WTC11 (cell line): ENCODE data around the gene BACH2. TPM values are rescaled to one million over a fixed set of nuclear protein-coding genes. Genes with fewer than 3 reads are reported as not detected.
A peak's percentile ranks its signal among the peaks of the same experiment; 100 is the strongest.

Experiments used
- ETV6 ChIP-seq: sonication (generic); formaldehyde crosslinking; IDR thresholded peaks from 2 replicates; pipeline ENCODE4 v1.8.1; 2022; ENCODE audit warnings: mild to moderate bottlenecking, missing genetic modification reagents
- HMGA2 ChIP-seq: fragments of 250-450 bp; sonication (Bioruptor Pico); IDR thresholded peaks from 2 replicates; pipeline ENCODE4 v1.4.0; 2021; ENCODE audit warnings: mild to moderate bottlenecking, moderate library complexity
- MXD4 ChIP-seq: fragments of 250-450 bp; sonication (Bioruptor Pico); IDR thresholded peaks from 2 replicates; pipeline ENCODE4 v1.8.0; 2021; ENCODE audit warnings: mild to moderate bottlenecking, moderate library complexity, borderline replicate concordance
- NR1H2 ChIP-seq: sonication (generic); formaldehyde crosslinking; IDR thresholded peaks from 2 replicates; pipeline ENCODE4 v1.9.0; 2021; ENCODE audit warnings: mild to moderate bottlenecking, moderate library complexity, missing genetic modification reagents
- NR2C2 ChIP-seq: sonication (generic); formaldehyde crosslinking; IDR thresholded peaks from 2 replicates; pipeline ENCODE4 v1.8.0; 2022; ENCODE audit warnings: mild to moderate bottlenecking, missing genetic modification reagents
- SMAD4 ChIP-seq: sonication (generic); formaldehyde crosslinking; IDR thresholded peaks from 2 replicates; pipeline ENCODE4 v1.8.0; 2022; ENCODE audit warnings: mild to moderate bottlenecking, missing genetic modification reagents
- TEAD4 ChIP-seq: sonication (generic); formaldehyde crosslinking; IDR thresholded peaks from 2 replicates; pipeline ENCODE4 v1.8.0; 2022; ENCODE audit warnings: mild to moderate bottlenecking, missing genetic modification reagents
- TP53 ChIP-seq: sonication (generic); formaldehyde crosslinking; IDR thresholded peaks from 2 replicates; pipeline ENCODE4 v1.8.1; 2023; ENCODE audit warnings: mild to moderate bottlenecking, missing genetic modification reagents
- ZBTB21 ChIP-seq: sonication (generic); formaldehyde crosslinking; IDR thresholded peaks from 2 replicates; pipeline ENCODE4 v1.8.1; 2023; ENCODE audit warnings: mild to moderate bottlenecking, missing genetic modification reagents, borderline replicate concordance
- ZNF121 ChIP-seq: sonication (generic); formaldehyde crosslinking; IDR thresholded peaks from 2 replicates; pipeline ENCODE4 v1.8.0; 2023; ENCODE audit warnings: missing genetic modification reagents
- ZNF138 ChIP-seq: sonication (generic); formaldehyde crosslinking; conservative IDR thresholded peaks from 2 replicates; pipeline ENCODE4 v1.8.1; 2022; ENCODE audit warnings: mild to moderate bottlenecking, moderate library complexity, missing genetic modification reagents
- ZNF317 ChIP-seq: sonication (generic); formaldehyde crosslinking; IDR thresholded peaks from 2 replicates; pipeline ENCODE4 v1.8.1; 2023; ENCODE audit warnings: low read depth, mild to moderate bottlenecking, moderate library complexity, missing genetic modification reagents, borderline replicate concordance
- ZNF416 ChIP-seq: fragments of 250-450 bp; sonication (Bioruptor Pico); IDR thresholded peaks from 2 replicates; pipeline ENCODE4 v1.9.0; 2021; ENCODE audit warnings: mild to moderate bottlenecking, inconsistent platforms
- total RNA-seq: library from RNA; stranded (reverse); gene quantifications from 3 replicates; pipeline ENCODE4 v1.2.3, GENCODE V29; 2021
- TF ChIP-seq, protein P1 (sequence below): sonication (generic); formaldehyde crosslinking; IDR thresholded peaks from 2 replicates; pipeline ENCODE4 v1.8.1; 2022; ENCODE audit warnings: missing genetic modification reagents, borderline replicate concordance
- TF ChIP-seq, protein P2 (sequence below): sonication (generic); formaldehyde crosslinking; conservative IDR thresholded peaks from 2 replicates; pipeline ENCODE4 v1.8.1; 2022; ENCODE audit warnings: mild to moderate bottlenecking, missing genetic modification reagents
- TF ChIP-seq, protein P3 (sequence below): fragments of 250-450 bp; sonication (Bioruptor Pico); IDR thresholded peaks from 2 replicates; pipeline ENCODE4 v1.8.0; 2021; ENCODE audit warnings: mild to moderate bottlenecking
- TF ChIP-seq, protein P4 (sequence below): sonication (generic); formaldehyde crosslinking; IDR thresholded peaks from 2 replicates; pipeline ENCODE4 v1.8.0; 2022; ENCODE audit warnings: mild to moderate bottlenecking, missing genetic modification reagents
- TF ChIP-seq, protein P5 (sequence below): sonication (generic); formaldehyde crosslinking; IDR thresholded peaks from 2 replicates; pipeline ENCODE4 v1.8.0; 2023; ENCODE audit warnings: mild to moderate bottlenecking, missing genetic modification reagents
- TF ChIP-seq, protein P6 (sequence below): sonication (generic); formaldehyde crosslinking; IDR thresholded peaks from 2 replicates; pipeline ENCODE4 v1.8.0; 2022; ENCODE audit warnings: mild to moderate bottlenecking, missing genetic modification reagents
- TF ChIP-seq, protein P7 (sequence below): fragments of 250-450 bp; sonication (Bioruptor Pico); IDR thresholded peaks from 2 replicates; pipeline ENCODE4 v1.9.0; 2021; ENCODE audit warnings: moderate library complexity, mild to moderate bottlenecking, inconsistent platforms, borderline replicate concordance
- TF ChIP-seq, protein P8 (sequence below): fragments of 250-450 bp; sonication (Bioruptor Pico); IDR thresholded peaks from 2 replicates; pipeline ENCODE4 v1.9.0; 2021; ENCODE audit warnings: mild to moderate bottlenecking

Gene BACH2
- total RNA-seq, 1 experiment from 2014 or later: 5.9 TPM

DNA sequence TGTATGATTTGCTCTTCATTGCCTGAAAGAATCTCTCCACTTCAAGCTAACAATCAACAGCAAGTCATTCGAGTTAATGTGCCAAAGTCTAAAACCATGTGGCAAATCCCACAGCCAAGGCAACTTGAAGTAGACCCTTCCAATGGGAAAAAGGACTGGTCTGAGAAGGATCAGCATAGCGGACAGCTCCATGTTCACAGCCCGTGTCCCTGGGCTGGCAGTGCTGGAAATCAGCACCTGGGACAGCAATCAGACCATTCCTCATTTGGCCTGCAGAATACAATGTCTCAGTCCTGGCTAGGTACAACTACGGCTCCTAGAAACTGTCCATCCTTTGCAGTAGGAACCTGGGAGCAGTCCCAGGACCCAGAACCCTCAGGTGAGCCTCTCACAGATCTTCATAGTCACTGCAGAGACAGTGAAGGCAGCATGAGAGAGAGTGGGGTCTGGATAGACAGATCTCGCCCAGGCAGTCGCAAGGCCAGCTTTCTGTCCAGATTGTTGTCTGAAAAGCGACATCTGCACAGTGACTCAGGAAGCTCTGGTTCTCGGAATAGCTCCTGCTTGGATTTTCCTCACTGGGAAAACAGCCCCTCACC, 401.3 kb downstream of the BACH2 start (continued):
- no peak for TF ChIP-seq HMGA2
- TF ChIP-seq NR2C2 (CRISPR knock-in tag): 0 out of 2 replicates have a peak, but pooled peaks have one; percentile 36
- TF ChIP-seq, protein P1, sequence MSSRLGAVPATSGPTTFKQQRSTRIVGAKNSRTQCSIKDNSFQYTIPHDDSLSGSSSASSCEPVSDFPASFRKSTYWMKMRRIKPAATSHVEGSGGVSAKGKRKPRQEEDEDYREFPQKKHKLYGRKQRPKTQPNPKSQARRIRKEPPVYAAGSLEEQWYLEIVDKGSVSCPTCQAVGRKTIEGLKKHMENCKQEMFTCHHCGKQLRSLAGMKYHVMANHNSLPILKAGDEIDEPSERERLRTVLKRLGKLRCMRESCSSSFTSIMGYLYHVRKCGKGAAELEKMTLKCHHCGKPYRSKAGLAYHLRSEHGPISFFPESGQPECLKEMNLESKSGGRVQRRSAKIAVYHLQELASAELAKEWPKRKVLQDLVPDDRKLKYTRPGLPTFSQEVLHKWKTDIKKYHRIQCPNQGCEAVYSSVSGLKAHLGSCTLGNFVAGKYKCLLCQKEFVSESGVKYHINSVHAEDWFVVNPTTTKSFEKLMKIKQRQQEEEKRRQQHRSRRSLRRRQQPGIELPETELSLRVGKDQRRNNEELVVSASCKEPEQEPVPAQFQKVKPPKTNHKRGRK: no peak
- peak; percentile 93 for TF ChIP-seq TEAD4 (CRISPR knock-in tag)
- TF ChIP-seq TP53: 0 out of 2 replicates have a peak, but pooled peaks have one; percentile 69
- no peak; the same call in 1 of the 2 replicates for TF ChIP-seq ZNF121 (CRISPR knock-in tag)
- TF ChIP-seq, protein P2, sequence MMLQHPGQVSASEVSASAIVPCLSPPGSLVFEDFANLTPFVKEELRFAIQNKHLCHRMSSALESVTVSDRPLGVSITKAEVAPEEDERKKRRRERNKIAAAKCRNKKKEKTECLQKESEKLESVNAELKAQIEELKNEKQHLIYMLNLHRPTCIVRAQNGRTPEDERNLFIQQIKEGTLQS (CRISPR knock-in tag): no peak
- TF ChIP-seq ETV6 (CRISPR knock-in tag): peak; percentile 31; the same call in 1 of the 2 replicates
- TF ChIP-seq, protein P3, sequence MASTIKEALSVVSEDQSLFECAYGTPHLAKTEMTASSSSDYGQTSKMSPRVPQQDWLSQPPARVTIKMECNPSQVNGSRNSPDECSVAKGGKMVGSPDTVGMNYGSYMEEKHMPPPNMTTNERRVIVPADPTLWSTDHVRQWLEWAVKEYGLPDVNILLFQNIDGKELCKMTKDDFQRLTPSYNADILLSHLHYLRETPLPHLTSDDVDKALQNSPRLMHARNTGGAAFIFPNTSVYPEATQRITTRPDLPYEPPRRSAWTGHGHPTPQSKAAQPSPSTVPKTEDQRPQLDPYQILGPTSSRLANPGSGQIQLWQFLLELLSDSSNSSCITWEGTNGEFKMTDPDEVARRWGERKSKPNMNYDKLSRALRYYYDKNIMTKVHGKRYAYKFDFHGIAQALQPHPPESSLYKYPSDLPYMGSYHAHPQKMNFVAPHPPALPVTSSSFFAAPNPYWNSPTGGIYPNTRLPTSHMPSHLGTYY: no peak
- TF ChIP-seq SMAD4 (CRISPR knock-in tag): peak; percentile 86; the same call in 1 of the 2 replicates
- peak; percentile 70; the same call in 1 of the 2 replicates for TF ChIP-seq NR1H2
- TF ChIP-seq, protein P4, sequence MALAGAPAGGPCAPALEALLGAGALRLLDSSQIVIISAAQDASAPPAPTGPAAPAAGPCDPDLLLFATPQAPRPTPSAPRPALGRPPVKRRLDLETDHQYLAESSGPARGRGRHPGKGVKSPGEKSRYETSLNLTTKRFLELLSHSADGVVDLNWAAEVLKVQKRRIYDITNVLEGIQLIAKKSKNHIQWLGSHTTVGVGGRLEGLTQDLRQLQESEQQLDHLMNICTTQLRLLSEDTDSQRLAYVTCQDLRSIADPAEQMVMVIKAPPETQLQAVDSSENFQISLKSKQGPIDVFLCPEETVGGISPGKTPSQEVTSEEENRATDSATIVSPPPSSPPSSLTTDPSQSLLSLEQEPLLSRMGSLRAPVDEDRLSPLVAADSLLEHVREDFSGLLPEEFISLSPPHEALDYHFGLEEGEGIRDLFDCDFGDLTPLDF (CRISPR knock-in tag): peak; percentile 84; the same call in 1 of the 2 replicates
- TF ChIP-seq MXD4 (CRISPR knock-in tag): no peak
- TF ChIP-seq, protein P5, sequence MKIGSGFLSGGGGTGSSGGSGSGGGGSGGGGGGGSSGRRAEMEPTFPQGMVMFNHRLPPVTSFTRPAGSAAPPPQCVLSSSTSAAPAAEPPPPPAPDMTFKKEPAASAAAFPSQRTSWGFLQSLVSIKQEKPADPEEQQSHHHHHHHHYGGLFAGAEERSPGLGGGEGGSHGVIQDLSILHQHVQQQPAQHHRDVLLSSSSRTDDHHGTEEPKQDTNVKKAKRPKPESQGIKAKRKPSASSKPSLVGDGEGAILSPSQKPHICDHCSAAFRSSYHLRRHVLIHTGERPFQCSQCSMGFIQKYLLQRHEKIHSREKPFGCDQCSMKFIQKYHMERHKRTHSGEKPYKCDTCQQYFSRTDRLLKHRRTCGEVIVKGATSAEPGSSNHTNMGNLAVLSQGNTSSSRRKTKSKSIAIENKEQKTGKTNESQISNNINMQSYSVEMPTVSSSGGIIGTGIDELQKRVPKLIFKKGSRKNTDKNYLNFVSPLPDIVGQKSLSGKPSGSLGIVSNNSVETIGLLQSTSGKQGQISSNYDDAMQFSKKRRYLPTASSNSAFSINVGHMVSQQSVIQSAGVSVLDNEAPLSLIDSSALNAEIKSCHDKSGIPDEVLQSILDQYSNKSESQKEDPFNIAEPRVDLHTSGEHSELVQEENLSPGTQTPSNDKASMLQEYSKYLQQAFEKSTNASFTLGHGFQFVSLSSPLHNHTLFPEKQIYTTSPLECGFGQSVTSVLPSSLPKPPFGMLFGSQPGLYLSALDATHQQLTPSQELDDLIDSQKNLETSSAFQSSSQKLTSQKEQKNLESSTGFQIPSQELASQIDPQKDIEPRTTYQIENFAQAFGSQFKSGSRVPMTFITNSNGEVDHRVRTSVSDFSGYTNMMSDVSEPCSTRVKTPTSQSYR (CRISPR knock-in tag): peak; percentile 89
- TF ChIP-seq ZNF317 (CRISPR knock-in tag): 0 out of 2 replicates have a peak, but pooled peaks have one; percentile 18
- TF ChIP-seq ZNF138 (CRISPR knock-in tag): no peak
- TF ChIP-seq, protein P6, sequence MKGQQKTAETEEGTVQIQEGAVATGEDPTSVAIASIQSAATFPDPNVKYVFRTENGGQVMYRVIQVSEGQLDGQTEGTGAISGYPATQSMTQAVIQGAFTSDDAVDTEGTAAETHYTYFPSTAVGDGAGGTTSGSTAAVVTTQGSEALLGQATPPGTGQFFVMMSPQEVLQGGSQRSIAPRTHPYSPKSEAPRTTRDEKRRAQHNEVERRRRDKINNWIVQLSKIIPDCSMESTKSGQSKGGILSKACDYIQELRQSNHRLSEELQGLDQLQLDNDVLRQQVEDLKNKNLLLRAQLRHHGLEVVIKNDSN: peak; percentile 77; the same call in 1 of the 2 replicates
- TF ChIP-seq, protein P7, sequence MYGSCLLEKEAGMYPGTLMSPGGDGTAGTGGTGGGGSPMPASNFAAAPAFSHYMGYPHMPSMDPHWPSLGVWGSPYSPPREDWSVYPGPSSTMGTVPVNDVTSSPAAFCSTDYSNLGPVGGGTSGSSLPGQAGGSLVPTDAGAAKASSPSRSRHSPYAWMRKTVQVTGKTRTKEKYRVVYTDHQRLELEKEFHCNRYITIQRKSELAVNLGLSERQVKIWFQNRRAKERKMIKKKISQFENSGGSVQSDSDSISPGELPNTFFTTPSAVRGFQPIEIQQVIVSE (CRISPR knock-in tag): no peak
- no peak for TF ChIP-seq ZNF416 (CRISPR knock-in tag)
- peak; percentile 45; the same call in 1 of the 2 replicates for TF ChIP-seq ZBTB21 (CRISPR knock-in tag)
- TF ChIP-seq, protein P8, sequence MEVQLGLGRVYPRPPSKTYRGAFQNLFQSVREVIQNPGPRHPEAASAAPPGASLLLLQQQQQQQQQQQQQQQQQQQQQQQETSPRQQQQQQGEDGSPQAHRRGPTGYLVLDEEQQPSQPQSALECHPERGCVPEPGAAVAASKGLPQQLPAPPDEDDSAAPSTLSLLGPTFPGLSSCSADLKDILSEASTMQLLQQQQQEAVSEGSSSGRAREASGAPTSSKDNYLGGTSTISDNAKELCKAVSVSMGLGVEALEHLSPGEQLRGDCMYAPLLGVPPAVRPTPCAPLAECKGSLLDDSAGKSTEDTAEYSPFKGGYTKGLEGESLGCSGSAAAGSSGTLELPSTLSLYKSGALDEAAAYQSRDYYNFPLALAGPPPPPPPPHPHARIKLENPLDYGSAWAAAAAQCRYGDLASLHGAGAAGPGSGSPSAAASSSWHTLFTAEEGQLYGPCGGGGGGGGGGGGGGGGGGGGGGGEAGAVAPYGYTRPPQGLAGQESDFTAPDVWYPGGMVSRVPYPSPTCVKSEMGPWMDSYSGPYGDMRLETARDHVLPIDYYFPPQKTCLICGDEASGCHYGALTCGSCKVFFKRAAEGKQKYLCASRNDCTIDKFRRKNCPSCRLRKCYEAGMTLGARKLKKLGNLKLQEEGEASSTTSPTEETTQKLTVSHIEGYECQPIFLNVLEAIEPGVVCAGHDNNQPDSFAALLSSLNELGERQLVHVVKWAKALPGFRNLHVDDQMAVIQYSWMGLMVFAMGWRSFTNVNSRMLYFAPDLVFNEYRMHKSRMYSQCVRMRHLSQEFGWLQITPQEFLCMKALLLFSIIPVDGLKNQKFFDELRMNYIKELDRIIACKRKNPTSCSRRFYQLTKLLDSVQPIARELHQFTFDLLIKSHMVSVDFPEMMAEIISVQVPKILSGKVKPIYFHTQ: no peak
